OCI-LY3 (cell line): ENCODE measurements around the gene CACNA1A.

Experiments
- H2AFZ ChIP-seq: fragments of 200-600, 300-600 bp; shearing (Covaris generic); 2 replicates; pipeline ENCODE4 v1.6.0; 2014; ENCODE audit warnings: antibody characterized with exemption, low read depth, low read length
- H3K27ac ChIP-seq: fragments of 200-600, 300-600 bp; sonication (generic); 2 replicates; pipeline ENCODE4 v1.5.1; 2014; ENCODE audit warnings: mild to moderate bottlenecking, low read length, moderate library complexity, mixed read lengths
- H3K27me3 ChIP-seq: fragments of 200-600, 300-600 bp; sonication (generic); 2 replicates; pipeline ENCODE4 v1.6.1; 2014; ENCODE audit warnings: low read depth, low read length, mixed read lengths
- H3K36me3 ChIP-seq: fragments of 200-600, 300-600 bp; sonication (generic); replicated peaks from 2 replicates; pipeline ENCODE3; 2014; ENCODE audit warnings: low read depth, low read length, mixed read lengths
- H3K4me1 ChIP-seq: fragments of 300-600, 200-600 bp; sonication (generic); 2 replicates; pipeline ENCODE4 v1.6.1; 2014; ENCODE audit warnings: low read length, mixed read lengths
- H3K4me2 ChIP-seq: fragments of 200-600, 300-600 bp; sonication (generic); 2 replicates; pipeline ENCODE4 v1.6.1; 2014; ENCODE audit warnings: low read length, mixed read lengths
- H3K4me3 ChIP-seq: fragments of 300-600, 200-600 bp; sonication (generic); 2 replicates; pipeline ENCODE4 v1.5.1; 2014; ENCODE audit warnings: antibody characterized with exemption, mild to moderate bottlenecking, low read length, moderate library complexity
- H3K79me2 ChIP-seq: fragments of 300-600, 200-600 bp; shearing (Covaris generic); 2 replicates; pipeline ENCODE4 v1.6.1; 2014; ENCODE audit warnings: mild to moderate bottlenecking, low read length, mixed read lengths
- H3K9ac ChIP-seq: fragments of 300-600, 200-600 bp; shearing (Covaris generic); 2 replicates; pipeline ENCODE4 v1.6.0; 2014; ENCODE audit warnings: mild to moderate bottlenecking, low read length, moderate library complexity
- H3K9me3 ChIP-seq: fragments of 200-600, 300-600 bp; shearing (Covaris generic); 2 replicates; pipeline ENCODE4 v1.6.1; 2014; ENCODE audit warnings: low read length, mixed read lengths; ENCODE audit not compliant: insufficient read depth
- H4K20me1 ChIP-seq: fragments of 200-600, 300-600 bp; sonication (generic); 2 replicates; pipeline ENCODE4 v1.6.1; 2016; ENCODE audit warnings: low read length, mixed read lengths; ENCODE audit not compliant: insufficient read depth
- EZH2phosphoT487 ChIP-seq: fragments of 200-600 bp; shearing (Covaris generic); IDR thresholded peaks from 2 replicates; pipeline ENCODE4 v1.6.1; 2018; ENCODE audit warnings: antibody characterized with exemption, mixed run types, low read depth
- TF ChIP-seq, protein P1 (sequence below): fragments of 200-600, 300-600 bp; sonication (generic); IDR thresholded peaks from 2 replicates; pipeline ENCODE4 v1.5.1; 2014; ENCODE audit warnings: antibody characterized with exemption, low read length, low read depth

Gene CACNA1A

DNA sequence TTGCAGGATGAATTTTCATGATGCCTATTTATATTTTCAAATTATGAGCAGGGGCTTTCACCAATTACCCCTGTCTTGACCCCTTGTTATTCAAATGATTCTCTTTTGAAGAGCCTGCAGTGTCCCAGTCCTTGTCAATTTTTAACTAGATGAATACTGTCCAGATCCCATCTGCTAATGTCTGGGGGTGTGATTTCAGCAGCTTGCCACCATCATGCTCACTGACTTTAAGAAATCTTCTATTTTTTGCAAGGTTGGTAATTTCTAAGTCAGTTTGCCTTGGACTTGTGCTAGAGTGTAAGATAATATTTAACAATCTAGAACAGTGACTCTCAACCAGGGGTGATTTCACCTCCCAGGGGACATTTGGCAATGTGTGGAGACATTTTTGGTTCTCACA is 106.0 kb downstream of the CACNA1A start:
- TF ChIP-seq EZH2phosphoT487: no peak
- TF ChIP-seq, protein P1, sequence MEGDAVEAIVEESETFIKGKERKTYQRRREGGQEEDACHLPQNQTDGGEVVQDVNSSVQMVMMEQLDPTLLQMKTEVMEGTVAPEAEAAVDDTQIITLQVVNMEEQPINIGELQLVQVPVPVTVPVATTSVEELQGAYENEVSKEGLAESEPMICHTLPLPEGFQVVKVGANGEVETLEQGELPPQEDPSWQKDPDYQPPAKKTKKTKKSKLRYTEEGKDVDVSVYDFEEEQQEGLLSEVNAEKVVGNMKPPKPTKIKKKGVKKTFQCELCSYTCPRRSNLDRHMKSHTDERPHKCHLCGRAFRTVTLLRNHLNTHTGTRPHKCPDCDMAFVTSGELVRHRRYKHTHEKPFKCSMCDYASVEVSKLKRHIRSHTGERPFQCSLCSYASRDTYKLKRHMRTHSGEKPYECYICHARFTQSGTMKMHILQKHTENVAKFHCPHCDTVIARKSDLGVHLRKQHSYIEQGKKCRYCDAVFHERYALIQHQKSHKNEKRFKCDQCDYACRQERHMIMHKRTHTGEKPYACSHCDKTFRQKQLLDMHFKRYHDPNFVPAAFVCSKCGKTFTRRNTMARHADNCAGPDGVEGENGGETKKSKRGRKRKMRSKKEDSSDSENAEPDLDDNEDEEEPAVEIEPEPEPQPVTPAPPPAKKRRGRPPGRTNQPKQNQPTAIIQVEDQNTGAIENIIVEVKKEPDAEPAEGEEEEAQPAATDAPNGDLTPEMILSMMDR: no peak
- Histone ChIP-seq H3K4me2 (no peak overlapping the region), H3K4me3 (no peak overlapping the region), H3K27me3 (peaks cover 32% of the 10 kb centered on the region; the same call in 1 of the 2 replicates), H3K27ac (no peak overlapping the region), H3K9ac (no peak overlapping the region), H3K4me1 (no peaks in the 10 kb centered on the region), H3K9me3 (no peaks in the 10 kb centered on the region), H3K36me3 (no peaks in the 10 kb centered on the region), H2AFZ (no peak overlapping the region), H4K20me1 (no peaks in the 10 kb centered on the region), H3K79me2 (no peaks in the 10 kb centered on the region)

DNA sequence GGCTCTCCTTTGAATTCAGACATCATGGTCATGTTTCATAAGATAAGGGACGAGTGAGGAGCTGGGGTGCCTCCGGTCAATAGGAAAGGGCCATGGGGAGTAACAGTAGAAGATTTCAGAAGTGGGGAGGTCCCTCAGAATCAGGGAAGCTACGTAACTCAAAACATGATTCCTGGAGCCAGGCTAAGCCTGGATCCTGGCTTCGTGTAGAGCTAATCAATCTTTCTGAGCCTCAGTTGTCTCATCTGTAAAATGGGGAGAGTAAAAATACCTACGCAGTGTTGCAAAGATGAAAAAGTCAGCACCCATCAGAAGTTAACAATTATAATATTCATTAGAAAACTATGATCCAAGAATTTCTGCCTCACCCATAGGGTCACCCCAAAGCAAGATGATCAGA is 106.5 kb downstream of the CACNA1A start:
- Histone ChIP-seq H3K9me3 (no peaks in the 10 kb centered on the region), H3K4me2 (no peak overlapping the region), H3K27me3 (peaks cover 32% of the 10 kb centered on the region; the same call in 1 of the 2 replicates), H3K79me2 (no peaks in the 10 kb centered on the region), H3K27ac (no peak overlapping the region), H3K9ac (no peak overlapping the region), H4K20me1 (no peaks in the 10 kb centered on the region), H2AFZ (no peak overlapping the region), H3K4me3 (no peak overlapping the region), H3K4me1 (no peaks in the 10 kb centered on the region), H3K36me3 (no peaks in the 10 kb centered on the region)
- no peak for TF ChIP-seq EZH2phosphoT487
- TF ChIP-seq, protein P1: no peak

DNA sequence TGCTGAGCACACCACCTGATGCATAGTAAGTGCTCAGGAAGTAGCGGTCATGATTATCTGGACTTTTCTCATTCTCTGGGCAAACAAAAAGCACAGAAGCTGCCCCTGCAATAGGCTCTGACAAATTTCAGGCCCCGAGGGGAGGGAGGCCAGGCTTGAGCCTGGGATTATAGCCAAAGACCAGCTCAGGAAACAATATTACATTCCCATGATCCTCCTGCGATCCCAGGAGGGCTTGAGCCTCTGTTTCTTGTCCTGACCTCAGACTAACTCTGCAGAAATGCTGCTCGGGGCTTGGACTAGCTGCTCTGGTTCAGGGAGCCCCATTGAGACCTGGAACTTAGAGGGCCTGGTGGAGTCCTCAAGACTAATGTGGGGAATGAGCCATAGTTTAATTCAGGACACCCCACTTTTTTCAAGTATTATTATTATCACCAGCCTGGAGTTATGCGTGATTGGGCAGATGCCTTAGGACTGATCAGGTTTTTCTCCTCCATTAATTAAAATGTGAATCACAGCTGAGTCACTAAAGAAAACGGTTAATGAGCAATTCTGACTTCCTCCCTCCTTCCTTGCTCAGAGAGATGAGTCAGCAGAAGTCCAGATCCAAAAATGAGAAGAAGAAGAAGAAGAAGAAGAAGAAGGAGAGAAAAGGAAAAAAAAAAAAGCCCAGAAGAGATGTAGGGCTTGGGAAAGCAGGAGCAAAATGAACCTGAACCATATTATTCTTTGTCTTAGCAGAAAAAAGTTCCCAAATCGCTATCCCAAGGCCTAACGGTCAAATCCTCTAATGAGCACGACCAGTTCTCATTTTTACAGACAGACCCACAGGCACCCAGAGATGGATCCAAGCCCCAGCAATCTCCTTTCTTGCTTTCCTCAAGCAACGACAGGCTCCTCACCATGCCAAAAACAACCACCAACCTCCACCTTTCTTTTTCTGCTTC is 107.2 kb downstream of the CACNA1A start:
- no peak overlapping the region for H3K27ac ChIP-seq
- H2AFZ ChIP-seq: no peak overlapping the region
- H3K4me2 ChIP-seq: no peak overlapping the region
- no peak overlapping the region for H3K9ac ChIP-seq
- no peak for TF ChIP-seq EZH2phosphoT487
- TF ChIP-seq, protein P1: no peak
- H3K4me1 ChIP-seq: no peaks in the 10 kb centered on the region
- no peaks in the 10 kb centered on the region for H4K20me1 ChIP-seq
- no peaks in the 10 kb centered on the region for H3K36me3 ChIP-seq
- H3K79me2 ChIP-seq: no peaks in the 10 kb centered on the region
- no peaks in the 10 kb centered on the region for H3K9me3 ChIP-seq
- peaks cover 32% of the 10 kb centered on the region; the same call in 1 of the 2 replicates for H3K27me3 ChIP-seq
- no peak overlapping the region for H3K4me3 ChIP-seq

DNA sequence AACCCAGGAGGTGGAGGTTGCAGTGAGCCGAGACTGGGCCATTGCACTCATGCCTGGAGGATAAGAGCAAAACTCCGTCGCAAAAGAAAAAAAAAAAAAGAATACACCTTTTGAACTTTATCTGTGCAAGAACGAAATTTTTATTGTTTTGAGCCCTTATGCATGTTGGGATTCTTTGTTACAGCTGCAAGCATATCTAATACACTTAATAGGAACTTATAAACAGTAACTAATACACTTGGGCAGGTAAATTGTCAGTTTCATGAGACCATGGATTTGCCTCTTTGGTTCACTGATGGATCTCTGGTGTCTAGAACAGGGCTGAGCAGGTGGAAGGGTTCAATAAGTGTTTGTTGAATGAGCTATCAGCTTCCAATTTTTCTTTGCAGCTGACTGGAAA is 108.1 kb downstream of the CACNA1A start:
- TF ChIP-seq, protein P1: no peak
- no peak for TF ChIP-seq EZH2phosphoT487
- Histone ChIP-seq H3K4me3 (no peak overlapping the region), H3K27me3 (peaks cover 32% of the 10 kb centered on the region; the same call in 1 of the 2 replicates), H3K27ac (no peak overlapping the region), H3K9ac (no peak overlapping the region), H3K36me3 (no peaks in the 10 kb centered on the region), H3K9me3 (no peaks in the 10 kb centered on the region), H3K79me2 (no peaks in the 10 kb centered on the region), H4K20me1 (no peaks in the 10 kb centered on the region), H3K4me2 (no peak overlapping the region), H3K4me1 (no peaks in the 10 kb centered on the region), H2AFZ (no peak overlapping the region)
